Panc1 (cell line): ENCODE measurements around the gene MED12L. TPM values are rescaled to one million over a fixed set of nuclear protein-coding genes. Genes with fewer than 3 reads are reported as not detected.
A peak's percentile ranks its signal among the peaks of the same experiment; 100 is the strongest.

Experiments used
- ATAC-seq: fragments of 200-7000 bp; cut with Tn5 transposase; 2 replicates; pipeline ENCODE4 v1.9.1; 2020; ENCODE audit warnings: mild to moderate bottlenecking, moderate library complexity
- BruUV-seq: library from RNA; stranded (reverse); fragments of 400-500 nt; replicated peaks from 2 replicates; lab custom pipeline; 2021; lab: Mats Ljungman, UMichigan
- CTCF ChIA-PET: fragments of 300-600 bp; sonication (Branson Sonifier 250); formaldehyde crosslinking; loops from one replicate; lab custom pipeline; 2022; ENCODE audit warnings: antibody characterized with exemption; lab: Charles Lee
- POLR2A ChIA-PET: fragments of 300-600 bp; sonication (Branson Sonifier 250); formaldehyde crosslinking; loops from one replicate; lab custom pipeline; 2022; ENCODE audit warnings: antibody characterized with exemption; lab: Charles Lee
- DNase-seq: peaks from one replicate; pipeline ENCODE4 v3.0.0-alpha.2; 2010; ENCODE audit warnings: low read depth, low spot score
- H3K27ac ChIP-seq: 2 replicates; pipeline ENCODE4 v1.5.1; 2011; ENCODE audit warnings: mild to moderate bottlenecking, low read length, inconsistent platforms
- H3K27me3 ChIP-seq: fragments of 200-500 bp; sonication (Bioruptor generic); 2 replicates; pipeline ENCODE4 v1.6.0; 2014; ENCODE audit warnings: low read length, inconsistent platforms; ENCODE audit not compliant: control insufficient read depth, insufficient read depth
- H3K36me3 ChIP-seq: fragments of 200-500 bp; sonication (Bioruptor generic); 2 replicates; pipeline ENCODE4 v1.5.1; 2014; ENCODE audit warnings: inconsistent platforms, mild to moderate bottlenecking, low read length, moderate library complexity; ENCODE audit not compliant: control insufficient read depth, insufficient read depth
- H3K4me1 ChIP-seq: 2 replicates; pipeline ENCODE4 v1.5.1; 2011; ENCODE audit warnings: inconsistent platforms, mild to moderate bottlenecking, low read length, moderate library complexity; ENCODE audit not compliant: control insufficient read depth, insufficient read depth
- H3K4me3 ChIP-seq, 2 experiments: 2 replicates each; pipeline ENCODE4 v1.5.1; 2011 to 2012; ENCODE audit warnings: low read depth in 2 of 2, low read length in 2 of 2, mild to moderate bottlenecking in 2 of 2, inconsistent platforms in 1 of 2, moderate library complexity in 1 of 2
- H3K9me3 ChIP-seq: fragments of 200-500 bp; sonication (Bioruptor generic); 2 replicates; pipeline ENCODE4 v1.5.1; 2014; ENCODE audit warnings: low read depth, mild to moderate bottlenecking, inconsistent platforms, low read length, moderate library complexity; ENCODE audit not compliant: control insufficient read depth, insufficient read depth
- POLR2AphosphoS5 ChIP-seq: IDR thresholded peaks from 2 replicates; pipeline ENCODE4 v1.6.1; 2012; ENCODE audit warnings: mild to moderate bottlenecking, low read depth, low read length, moderate library complexity
- SIN3A ChIP-seq: IDR thresholded peaks from 2 replicates; pipeline ENCODE4 v1.6.1; 2012; ENCODE audit warnings: low read depth, mild to moderate bottlenecking, low read length, moderate library complexity, borderline replicate concordance; ENCODE audit not compliant: insufficient read depth
- TCF7L2 ChIP-seq: IDR thresholded peaks from 2 replicates; pipeline ENCODE4 v1.6.1; 2011; ENCODE audit warnings: mild to moderate bottlenecking, low read depth, low read length, inconsistent platforms
- in situ Hi-C: cut with HindIII; loops from 2 replicates; pipeline ENCODE4 v1.10.0; 2016; ENCODE audit warnings: low sequenced_read_pairs, low pct_unique_long_range_greater_than_20kb
- intact Hi-C: fragments of 100-400 bp; cut with micrococcal nuclease; formaldehyde crosslinking; loops from one replicate; pipeline ENCODE4 v1.10.0; 2022; ENCODE audit not compliant: unreplicated experiment
- total RNA-seq: library from RNA; stranded (reverse); gene quantifications from one replicate; pipeline ENCODE4 v1.2.1, GENCODE V29; 2021; ENCODE audit not compliant: unreplicated experiment
- TF ChIP-seq, protein P1 (sequence below): fragments of 450-650 bp; IDR thresholded peaks from 2 replicates; pipeline ENCODE4 v1.5.1; 2017; ENCODE audit warnings: mild to moderate bottlenecking
- TF ChIP-seq, protein P2 (sequence below), 2 experiments: IDR thresholded peaks; 2 replicates each; pipeline ENCODE4 v1.6.1; 2011 to 2012; ENCODE audit warnings: low read depth in 2 of 2, control low read depth in 1 of 2, low read length in 1 of 2, mild to moderate bottlenecking in 1 of 2, moderate library complexity in 1 of 2; ENCODE audit not compliant: insufficient read depth in 1 of 2

The MED12L gene
- total RNA-seq, 1 experiment from 2014 or later: 2.8 TPM

DNA sequence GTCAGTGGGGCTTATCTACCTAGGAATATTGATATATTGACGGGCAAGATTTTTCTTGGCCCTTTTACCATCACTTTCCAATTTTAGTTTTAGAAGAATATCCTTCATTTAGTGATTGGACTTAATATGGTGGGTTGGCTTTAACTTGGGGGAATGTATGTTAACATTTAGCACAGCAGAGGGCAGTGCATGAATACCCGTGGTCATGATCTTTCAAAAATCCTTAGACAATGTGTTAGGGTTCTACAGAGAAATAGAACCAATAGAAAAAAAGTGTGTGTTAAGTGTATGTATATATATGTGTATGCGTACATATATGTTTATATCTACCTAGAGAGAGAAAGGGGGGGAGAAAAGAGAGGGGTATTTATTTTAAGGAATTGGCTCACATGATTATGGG lies 80.7 kb downstream of the MED12L start:
- ATAC-seq (no peak), DNase-seq (no peak)
- TF ChIP-seq, protein P1, sequence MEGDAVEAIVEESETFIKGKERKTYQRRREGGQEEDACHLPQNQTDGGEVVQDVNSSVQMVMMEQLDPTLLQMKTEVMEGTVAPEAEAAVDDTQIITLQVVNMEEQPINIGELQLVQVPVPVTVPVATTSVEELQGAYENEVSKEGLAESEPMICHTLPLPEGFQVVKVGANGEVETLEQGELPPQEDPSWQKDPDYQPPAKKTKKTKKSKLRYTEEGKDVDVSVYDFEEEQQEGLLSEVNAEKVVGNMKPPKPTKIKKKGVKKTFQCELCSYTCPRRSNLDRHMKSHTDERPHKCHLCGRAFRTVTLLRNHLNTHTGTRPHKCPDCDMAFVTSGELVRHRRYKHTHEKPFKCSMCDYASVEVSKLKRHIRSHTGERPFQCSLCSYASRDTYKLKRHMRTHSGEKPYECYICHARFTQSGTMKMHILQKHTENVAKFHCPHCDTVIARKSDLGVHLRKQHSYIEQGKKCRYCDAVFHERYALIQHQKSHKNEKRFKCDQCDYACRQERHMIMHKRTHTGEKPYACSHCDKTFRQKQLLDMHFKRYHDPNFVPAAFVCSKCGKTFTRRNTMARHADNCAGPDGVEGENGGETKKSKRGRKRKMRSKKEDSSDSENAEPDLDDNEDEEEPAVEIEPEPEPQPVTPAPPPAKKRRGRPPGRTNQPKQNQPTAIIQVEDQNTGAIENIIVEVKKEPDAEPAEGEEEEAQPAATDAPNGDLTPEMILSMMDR: peak; percentile 30; the same call in 1 of the 2 replicates
- TF ChIP-seq, protein P2, sequence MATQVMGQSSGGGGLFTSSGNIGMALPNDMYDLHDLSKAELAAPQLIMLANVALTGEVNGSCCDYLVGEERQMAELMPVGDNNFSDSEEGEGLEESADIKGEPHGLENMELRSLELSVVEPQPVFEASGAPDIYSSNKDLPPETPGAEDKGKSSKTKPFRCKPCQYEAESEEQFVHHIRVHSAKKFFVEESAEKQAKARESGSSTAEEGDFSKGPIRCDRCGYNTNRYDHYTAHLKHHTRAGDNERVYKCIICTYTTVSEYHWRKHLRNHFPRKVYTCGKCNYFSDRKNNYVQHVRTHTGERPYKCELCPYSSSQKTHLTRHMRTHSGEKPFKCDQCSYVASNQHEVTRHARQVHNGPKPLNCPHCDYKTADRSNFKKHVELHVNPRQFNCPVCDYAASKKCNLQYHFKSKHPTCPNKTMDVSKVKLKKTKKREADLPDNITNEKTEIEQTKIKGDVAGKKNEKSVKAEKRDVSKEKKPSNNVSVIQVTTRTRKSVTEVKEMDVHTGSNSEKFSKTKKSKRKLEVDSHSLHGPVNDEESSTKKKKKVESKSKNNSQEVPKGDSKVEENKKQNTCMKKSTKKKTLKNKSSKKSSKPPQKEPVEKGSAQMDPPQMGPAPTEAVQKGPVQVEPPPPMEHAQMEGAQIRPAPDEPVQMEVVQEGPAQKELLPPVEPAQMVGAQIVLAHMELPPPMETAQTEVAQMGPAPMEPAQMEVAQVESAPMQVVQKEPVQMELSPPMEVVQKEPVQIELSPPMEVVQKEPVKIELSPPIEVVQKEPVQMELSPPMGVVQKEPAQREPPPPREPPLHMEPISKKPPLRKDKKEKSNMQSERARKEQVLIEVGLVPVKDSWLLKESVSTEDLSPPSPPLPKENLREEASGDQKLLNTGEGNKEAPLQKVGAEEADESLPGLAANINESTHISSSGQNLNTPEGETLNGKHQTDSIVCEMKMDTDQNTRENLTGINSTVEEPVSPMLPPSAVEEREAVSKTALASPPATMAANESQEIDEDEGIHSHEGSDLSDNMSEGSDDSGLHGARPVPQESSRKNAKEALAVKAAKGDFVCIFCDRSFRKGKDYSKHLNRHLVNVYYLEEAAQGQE (IDR thresholded peaks at IDR 0.05; ENCODE audit: insufficient read depth in 1 of 2, low read depth in 2 of 2, low read length in 1 of 2): no peak
- TF ChIP-seq POLR2AphosphoS5: no peak
- no peak for TF ChIP-seq SIN3A
- TF ChIP-seq TCF7L2: no peak
- ChIA-PET CTCF (no interaction called here), POLR2A (no interaction called here)
- no TSS peak for BruUV-seq
- H3K4me3 ChIP-seq: no peak overlapping the region
- no peaks in the 10 kb centered on the region; the same call in 1 of the 2 replicates for H3K27me3 ChIP-seq
- H3K27ac ChIP-seq: no peak overlapping the region
- H3K36me3 ChIP-seq: no peaks in the 10 kb centered on the region
- in situ Hi-C loops (no loop called here), intact Hi-C loops (no loop called here)
- H3K4me1 ChIP-seq: no peaks in the 10 kb centered on the region
- H3K9me3 ChIP-seq: no peaks in the 10 kb centered on the region

DNA sequence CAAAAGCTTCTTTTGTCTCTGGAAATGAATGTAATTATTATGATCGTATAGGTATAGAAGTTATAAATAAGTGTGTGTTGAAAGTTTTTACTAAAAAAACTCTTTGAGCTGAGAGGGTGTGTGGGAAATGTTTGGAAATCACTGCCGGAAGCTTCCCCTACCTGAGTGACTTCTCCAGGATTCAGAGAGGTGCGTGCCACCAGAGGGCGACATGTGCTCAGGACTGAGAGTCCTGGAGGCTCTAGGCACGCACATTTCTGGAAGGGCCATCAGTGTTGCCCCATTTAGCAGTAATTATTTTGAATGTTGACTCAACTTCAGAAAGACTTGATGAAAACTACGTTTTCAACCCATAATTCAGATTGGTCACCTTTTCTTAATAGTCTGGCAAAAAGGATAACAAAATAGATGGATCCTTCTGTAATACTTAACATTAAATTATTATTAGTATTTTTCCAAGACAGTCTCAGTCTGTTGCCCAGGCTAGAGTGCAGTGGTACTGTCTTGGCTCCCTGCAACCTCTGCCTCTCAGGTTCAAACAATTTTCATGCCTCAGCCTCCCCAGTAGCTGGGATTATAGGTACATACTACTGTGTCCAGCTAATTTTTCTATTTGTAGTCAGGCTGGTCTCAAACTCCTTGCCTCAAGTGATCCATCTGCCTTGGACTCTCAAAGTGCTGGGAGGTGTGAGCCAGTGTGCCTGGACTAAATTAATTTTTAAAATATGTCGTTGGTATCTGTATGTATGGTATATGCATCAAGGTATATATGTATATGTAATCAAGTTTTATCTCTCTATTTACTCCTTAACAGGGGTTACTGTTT lies 83.0 kb downstream of the MED12L start:
- intact Hi-C loops: loop anchor here (1.0 kb wide), 1 partner anchor 115 kb away; no protein-coding TSS in a partner anchor
- Histone ChIP-seq H3K9me3 (no peaks in the 10 kb centered on the region), H3K27ac (no peak overlapping the region), H3K4me3 (no peak overlapping the region), H3K4me1 (no peaks in the 10 kb centered on the region), H3K27me3 (no peaks in the 10 kb centered on the region; the same call in 1 of the 2 replicates), H3K36me3 (no peaks in the 10 kb centered on the region)
- CTCF ChIA-PET: interaction anchor here (0.6 kb wide), 2 partner anchors 13 to 17 kb away, joined by 5 to 6 read pairs; no protein-coding TSS in a partner anchor
- TF ChIP-seq TCF7L2 (no peak), POLR2AphosphoS5 (no peak), SIN3A (no peak)
- TF ChIP-seq, protein P2 (IDR thresholded peaks at IDR 0.05; ENCODE audit: insufficient read depth in 1 of 2, low read depth in 2 of 2, low read length in 1 of 2): no peak
- TF ChIP-seq, protein P1: peak; percentile 97
- DNase-seq (peak; percentile 28), ATAC-seq (peak; percentile 96)
- in situ Hi-C loops: no loop called here
- POLR2A ChIA-PET: no interaction called here
- BruUV-seq: no TSS peak
